Stimulated activated CD8-positive, alpha-beta memory T cell treated with anti-CD3 and anti-CD28 coated beads, Interleukin-4, amount 100 ng/mL, for 48 hours (primary cell): ENCODE measurements around the gene LRPPRC.
"Not testable (repeated sequence)": the region's sequence is repeated elsewhere in the genome, so short reads cannot be mapped to it uniquely, and the experiment has no call there.

Experiments used
- DNase-seq: peaks from one replicate; pipeline ENCODE4 v3.0.0-alpha.2; 2020

LRPPRC gene

DNA sequence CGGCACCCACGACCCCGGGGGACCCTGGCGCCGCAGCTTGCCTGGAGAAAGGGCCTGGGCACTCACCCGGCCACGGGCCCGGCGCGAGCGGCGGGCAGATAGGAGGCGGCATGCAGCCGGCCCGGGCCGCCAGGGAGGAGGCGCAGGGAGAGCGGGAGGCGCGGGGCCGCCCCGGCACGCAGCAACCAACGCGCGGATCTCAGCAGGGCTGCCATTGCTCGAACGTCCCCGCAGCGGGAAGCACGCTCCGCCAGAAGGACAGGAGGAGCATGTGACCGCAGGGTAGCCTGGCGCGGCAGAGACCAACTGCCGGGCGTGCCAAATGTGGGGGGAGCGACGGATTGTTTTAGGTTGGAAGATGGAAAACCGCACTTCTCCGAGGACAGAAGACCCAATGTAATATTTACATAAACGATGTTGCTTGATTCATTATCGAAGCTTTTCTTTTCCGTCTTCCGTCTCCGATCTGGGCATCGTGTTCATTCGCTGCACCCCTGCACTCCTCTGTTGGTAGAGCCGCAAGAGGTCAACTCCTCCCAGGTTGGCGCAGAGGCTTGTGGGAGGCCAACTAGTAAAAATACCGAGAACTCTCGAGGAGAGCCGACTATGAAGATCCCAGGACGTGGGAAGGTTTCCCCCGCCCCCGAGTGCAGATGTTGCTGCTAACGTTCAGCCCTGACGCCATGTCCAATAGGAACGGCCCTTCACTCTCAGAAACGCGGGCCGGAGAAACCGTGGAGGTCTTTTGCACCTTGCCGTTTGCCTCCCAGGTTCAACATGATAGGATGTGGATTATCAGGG lies at the start of gene LRPPRC:
Gene LRPPRC, minus strand, starts transcription at position 257 of the 801 bp plus-strand sequence. Its CDS starts 42 bp downstream, at position 215.
- DNase-seq: peak; percentile 90

DNA sequence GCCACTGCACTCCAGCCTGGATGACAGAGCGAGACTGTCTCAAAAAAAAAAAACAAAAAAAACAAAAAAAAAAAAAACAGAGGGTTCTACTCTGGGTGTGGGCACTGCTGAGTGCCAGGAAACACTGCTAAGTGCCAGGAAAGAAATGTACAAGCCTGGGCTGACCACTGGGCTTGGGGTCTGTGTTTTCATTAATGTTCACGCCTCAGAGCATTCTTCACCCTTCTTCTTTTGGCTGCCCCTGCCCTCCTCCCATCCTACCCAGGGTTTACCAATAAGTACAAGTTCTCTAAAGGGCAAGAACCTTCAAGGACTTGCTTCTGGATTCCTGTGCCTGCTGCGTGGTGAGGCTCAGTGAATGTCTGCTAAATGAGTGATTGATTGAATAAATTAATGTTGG lies 49.3 kb upstream of the LRPPRC start:
- no peak for DNase-seq

DNA sequence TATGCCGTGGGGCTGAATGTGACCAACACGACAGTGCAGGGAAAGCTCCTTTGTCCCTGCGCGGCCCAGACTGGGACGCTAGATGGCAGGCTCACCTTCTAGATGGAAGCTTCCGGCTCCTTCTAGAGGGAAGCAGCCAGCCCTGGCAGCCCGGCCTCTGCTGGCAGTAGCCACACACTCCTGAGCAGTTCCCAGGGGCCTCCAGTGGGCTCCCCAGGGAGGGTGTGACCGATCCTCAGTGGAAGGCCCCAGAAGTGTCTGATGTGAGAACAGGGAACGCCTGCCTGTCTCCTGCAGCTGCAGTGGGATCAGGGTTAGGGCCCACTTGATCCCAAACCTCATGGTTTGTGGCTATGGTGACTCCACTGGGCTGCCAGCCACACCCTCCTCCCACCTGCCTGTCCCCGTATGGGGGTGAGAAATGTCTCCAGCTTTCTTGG lies 48.5 kb upstream of the LRPPRC start:
- DNase-seq: peak; percentile 89

DNA sequence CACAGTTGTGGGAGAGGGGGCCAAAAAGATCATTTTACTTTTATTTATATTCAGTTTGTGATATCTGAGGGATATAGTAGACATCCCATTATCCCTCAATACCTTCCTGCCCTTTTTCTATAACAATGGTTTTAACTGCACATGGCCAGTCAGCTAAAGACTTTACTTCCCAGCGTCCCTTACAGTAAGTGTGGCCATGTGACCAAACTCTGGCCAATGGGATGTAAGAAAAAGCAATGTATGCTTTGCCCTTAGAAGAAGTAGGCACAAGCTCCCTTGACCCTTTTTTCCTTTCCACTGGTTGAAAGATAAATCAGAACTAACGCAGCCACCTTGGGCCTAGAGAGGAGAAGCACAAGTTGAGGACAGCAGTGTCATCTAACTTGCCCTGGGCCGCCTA lies 44.6 kb upstream of the LRPPRC start:
- no peak for DNase-seq

DNA sequence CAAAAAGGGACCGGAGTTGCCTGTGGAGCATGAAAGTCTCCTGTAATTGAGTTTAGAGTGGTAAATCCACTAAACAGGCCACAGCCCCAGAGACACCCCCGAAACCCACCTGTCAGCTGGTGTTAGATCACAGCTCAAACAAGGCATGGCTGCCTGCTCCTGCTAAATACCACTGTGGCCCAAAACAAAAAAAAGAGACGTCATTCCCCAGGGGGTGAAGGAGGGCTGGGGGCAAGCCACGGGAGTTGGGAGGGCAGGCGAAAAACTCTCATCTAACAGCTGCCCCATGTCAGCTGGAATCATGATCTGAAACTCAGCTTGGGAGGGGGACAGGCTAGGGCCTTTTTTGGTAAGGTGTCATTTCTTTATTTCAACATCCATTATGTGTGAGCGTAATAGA lies 42.5 kb upstream of the LRPPRC start:
- DNase-seq: no peak

DNA sequence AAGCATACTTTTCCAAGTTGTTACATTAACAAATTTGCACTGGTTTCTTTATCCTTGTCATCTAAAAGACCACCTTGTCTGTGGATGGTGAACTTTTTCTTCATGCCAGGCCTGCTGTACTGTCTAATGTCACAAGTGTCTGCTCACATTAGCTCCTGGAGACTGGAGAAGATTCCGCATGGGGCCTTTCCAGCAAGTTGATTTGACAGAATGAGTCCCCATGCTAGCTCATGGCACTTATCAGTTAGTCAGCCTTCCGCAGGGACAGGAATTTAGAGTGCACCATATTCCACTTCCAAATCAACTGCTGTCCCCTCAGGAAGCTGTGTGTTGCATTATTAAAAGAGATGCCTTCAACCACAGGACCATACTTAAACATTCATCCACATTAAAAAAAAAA lies 41.4 kb upstream of the LRPPRC start:
- no peak for DNase-seq

DNA sequence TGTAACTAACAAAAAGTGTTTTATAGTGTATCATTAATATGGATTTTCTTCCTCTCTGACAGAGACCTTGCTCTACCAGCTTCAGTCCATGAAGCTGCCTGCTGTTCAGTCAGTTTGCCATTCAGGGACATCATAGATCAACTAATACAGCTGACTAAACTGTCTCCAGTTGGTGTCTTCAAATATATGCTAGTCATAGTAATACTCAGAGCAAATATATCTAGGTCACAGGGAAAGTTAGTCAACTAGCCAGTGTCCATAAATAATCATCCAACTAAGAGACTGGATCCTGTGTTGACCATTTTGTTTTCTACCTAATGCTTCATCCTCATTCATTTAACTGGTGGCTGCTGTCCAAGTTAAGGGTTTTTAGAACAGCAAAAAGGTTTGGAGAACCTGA lies 38.2 kb upstream of the LRPPRC start:
- no peak for DNase-seq

DNA sequence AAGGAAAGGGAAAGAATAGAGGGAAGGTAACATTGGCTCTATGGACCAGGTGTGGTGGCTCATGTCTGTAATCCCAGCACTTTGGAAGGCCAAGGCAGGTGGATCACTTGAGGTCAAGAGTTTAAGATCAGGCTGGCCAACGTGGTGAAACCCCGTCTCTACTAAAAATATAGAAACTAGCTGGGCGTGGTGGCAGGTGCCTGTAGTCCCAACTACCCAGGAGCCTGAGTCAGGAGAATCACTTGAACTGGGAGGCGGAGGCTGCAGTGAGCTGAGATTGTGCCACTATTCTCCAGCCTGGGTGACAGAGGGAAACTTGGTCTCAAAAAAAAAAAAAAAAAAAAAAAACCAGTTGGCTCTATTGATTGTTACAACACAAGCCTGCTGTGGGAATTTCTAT lies 31.3 kb upstream of the LRPPRC start:
- DNase-seq: not testable (repeated sequence)

DNA sequence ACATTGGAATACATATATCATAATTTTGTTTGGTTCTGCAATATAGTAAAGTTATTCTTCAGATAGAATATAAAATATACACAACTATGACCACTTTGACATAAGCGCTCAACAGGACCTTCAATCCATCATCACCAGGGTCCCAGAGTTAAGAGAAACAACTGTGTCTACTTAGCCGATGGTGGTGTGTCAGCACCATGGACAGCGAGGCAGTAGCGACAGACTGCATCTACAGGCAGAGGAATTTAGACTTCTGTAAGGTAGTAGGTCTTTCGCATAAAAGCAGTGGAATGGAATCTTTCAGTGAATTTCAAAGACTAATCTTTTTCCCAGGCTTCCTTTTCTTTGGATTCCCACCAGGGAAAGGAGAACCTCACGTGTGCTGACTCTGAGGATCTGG lies 20.5 kb upstream of the LRPPRC start:
- DNase-seq: peak; percentile 63

DNA sequence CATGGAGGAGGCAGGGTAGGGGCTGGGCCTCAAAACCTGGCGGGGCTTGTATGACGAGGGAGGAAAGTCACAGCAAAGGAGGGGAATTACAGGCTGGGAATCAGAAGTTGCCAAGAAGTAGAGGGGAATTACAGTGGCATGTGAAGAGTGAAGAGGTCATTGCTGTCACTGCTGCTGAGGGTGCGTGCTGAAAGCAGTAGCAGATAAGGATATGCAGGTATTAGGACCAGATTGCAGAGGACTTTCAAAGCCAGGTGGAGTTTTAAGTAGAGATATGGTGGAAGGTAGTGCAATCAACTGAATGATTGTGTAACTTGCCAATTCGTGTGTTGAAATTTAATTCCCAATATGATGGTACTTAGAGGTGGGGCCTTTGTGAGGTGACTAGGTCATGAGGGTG lies 19.4 kb upstream of the LRPPRC start:
- no peak for DNase-seq

DNA sequence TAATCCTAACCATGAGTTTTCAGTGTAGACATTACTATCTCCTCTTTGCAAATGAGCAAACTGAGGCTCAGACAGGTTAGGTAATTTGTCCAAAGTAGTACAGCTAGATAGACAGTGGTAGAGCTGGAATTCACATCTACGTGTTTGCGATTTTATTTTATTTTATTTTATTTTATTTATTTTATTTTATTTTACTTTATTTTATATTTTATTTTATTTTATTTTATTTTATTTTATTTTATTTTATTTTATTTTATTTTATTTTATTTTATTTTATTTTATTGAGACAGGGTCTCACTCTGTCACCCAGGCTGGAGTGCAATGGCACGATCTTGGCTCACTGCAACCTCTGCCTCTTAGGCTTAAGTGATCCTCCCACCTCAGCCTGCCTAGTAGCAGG lies 17.4 kb upstream of the LRPPRC start:
- not testable (repeated sequence) for DNase-seq

DNA sequence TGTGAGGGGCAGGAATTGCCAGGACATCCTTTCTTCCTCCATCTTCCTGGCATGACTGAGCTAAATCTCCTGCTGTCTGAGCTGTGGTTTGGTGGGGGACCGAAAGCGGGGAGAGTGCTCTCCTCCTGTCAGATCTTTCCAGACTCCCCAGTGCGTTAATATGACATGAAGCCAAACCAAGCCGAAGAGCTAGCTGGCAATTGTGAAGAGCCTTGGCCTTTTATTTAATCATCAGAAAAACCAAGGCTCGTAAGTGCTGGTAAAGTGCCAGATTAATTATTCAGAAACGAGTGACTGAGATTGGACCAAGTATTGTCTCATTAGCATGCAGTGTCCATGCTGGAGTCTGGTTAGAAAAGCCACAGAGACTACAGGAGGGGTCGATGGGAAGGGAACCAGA lies 14.5 kb upstream of the LRPPRC start:
- no peak for DNase-seq

DNA sequence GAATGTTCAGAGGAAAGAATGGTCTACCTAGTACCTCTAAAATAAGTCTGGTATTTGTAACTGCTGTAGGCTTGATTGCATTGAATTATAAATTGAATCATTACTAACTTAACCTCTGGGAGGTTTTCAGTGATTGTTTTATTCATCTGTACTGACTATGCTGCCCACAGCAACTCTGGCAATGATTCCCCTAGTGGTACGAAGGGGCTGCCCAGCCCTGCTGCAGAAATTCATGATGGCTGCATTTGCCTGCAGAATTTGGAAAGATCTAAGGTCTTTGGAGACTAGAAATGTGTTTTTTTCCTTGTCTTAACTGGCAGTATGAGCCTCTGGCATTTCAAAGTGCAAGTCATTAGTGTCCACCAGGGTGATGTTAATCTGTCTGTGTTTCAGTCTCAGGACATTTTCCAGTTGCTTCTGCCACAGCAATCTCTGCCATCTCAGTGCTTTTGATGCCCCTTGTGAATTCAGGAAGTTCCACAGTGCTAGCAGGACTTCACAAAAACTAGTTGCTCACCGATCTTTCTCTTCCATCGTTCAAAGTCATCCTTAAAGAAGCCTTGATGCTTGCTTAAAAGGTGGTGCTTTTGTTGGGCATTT lies 13.4 kb upstream of the LRPPRC start:
- no peak for DNase-seq

DNA sequence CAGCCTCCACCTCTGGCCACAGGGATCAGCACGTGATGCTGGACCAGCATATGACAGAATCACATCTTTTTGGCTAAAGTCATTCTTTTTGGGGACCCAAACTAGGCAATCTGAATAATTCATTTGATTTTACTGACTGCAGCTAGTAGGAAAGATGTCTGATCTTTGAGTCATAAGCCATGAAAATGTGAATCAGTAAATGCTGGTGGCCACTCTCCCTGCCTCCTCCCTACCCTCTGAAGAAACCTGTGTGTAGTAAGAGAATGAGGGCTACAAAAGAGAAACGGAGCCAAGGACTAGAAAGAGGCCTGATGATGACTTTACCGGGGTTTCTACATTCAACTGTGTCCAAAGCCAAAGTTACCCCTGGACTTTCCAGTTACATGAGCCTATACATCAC lies 10.1 kb upstream of the LRPPRC start:
- no peak for DNase-seq

DNA sequence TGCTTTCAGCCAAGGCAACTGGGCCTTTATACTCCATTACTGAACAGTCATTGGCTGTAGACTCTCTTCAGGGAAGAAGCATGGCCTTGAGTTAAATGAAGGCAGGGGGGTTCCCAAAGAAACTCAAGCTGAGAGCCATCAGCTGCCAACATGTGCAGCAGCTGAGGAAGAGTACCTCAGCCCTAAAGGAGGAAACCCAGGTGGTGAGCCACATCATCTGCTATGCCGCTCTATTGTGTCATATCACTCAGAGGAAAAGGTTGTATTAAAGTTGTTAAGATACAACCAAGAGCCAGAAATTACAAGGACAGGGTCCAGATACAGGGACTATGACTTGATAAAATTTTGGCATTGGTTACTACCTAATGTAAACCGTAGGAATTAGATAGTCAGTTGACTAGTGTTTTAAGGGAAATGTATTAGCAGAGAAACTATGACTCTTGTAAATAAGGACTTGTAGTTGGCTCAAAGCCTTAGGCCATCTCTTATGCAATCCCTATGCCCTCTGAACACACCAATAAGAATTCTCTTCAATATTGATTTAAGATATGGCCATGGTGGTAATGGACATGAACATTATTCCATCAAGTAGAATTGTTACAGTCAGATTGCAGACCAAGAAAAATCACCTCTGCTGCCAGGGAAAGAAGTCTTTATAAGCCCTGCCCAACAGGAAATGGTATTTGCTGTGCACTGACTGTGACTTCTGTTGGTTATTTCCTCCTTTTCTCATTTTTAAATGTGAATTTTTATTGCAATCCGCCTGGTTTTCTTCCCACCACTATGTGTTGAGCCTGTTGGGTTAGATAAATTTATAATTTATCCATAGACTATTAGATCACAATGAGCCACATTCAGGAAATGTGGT lies 9.2 kb upstream of the LRPPRC start:
- DNase-seq: no peak

DNA sequence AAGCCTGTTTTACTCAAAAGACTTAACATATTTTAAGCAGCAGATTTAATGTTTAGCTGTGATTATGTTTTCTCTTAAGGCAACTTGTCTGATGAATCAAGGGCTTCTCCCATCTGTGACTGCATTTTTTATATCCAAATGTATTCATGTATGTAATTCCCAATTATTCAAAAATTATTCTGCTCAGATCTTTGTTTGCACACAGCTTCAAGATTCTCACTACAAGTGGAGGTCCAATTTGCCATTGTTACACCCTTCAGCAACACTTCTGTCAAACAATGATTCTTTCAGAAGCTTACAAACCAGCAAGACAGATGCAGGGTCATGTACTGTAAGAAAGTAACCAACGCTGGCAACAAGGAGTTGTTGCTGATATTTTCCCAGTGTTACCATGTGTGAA lies 5.9 kb upstream of the LRPPRC start:
- no peak for DNase-seq

DNA sequence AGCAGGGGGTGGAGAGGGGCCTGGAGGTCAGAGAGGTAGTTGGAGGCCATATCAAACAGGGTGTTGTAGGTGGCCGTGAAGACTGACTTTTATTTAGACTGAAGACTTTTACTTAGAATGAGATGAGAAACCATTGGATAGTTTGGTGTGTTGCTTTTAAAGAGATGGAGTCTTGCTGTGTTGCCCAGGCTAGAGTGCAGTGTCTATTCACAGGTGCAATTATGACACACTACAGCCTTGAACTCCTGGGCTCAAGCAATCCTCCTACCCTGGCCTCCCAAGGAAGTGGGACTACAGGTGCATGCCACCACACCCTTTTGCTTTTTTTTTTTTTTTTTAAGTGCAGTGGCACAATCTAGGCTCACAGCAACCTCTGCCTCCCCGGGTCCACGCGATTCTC lies 2.5 kb upstream of the LRPPRC start:
- no peak for DNase-seq

DNA sequence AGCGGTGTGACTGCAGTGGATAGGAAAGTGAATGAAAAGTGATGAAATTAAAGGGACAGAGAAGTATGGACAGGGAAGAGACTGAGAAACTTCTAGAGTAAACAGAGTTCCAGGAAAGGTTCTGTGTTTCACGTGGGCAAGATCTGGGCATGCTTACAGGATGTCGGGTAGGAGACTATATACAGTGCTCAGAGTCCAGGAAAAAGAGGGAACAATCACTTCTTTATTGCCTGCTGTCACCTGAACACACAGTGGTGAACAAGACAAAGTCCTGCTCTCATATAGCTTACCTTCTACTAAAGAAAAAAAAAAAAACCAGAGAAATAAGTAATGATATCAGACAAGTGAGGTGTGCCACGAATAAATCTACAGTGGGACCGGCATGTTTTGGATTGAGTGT lies 2.4 kb downstream of the LRPPRC start:
- no peak for DNase-seq

DNA sequence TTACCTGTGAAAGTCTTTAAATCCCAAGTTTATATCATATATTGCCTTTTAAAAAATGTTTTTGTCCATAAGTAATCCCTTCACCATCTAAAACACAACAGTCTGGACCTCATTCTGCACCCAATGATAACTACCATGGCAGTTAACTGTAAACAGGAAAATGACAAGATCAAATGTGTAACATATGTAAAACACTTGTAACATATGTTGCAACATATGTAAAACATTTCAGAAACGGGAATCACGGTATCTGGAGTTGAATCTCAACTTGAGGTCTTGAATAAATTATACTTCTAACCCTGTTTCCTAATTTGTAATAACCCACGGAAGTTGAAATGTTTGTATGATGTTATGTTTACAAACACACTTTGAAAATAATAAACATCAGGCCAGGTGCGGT lies 6.2 kb downstream of the LRPPRC start:
- no peak for DNase-seq

DNA sequence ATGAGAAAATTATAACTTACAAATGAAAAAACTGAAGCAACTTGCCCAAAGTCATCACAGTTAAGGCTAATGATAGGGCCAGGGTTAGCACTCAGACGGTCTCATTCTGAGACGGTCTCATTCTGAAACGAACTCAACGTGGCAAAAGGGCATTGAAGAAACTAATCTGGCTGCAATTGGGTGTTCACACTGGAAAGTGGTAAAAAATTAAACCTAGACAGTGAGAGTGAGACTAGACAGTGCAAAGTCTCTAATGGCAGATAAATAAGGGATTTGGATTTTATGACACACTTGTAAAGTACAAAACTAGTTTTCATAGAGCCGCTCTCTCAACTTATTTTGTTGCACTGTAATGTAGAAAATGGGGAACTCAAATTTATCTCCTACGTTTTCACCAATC lies 9.2 kb downstream of the LRPPRC start:
- DNase-seq: no peak

DNA sequence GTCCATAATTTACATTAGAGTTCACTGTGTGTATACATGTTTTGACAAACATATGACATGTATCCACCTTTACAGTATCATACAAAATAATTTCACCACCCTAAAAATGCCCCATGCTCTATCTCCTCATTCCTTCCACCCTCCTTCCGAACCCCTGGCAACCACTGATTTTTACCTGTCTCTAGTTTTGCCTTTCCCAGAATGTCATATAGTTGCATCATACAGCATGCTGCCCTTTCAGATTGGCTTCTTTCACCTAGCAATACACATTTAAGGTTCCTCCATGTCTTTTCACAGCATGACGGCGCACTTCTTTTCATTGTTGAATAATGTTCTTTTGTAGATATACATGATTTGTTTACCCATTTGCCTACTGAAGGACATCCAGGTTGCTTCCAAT lies 10.4 kb downstream of the LRPPRC start:
- no peak for DNase-seq

DNA sequence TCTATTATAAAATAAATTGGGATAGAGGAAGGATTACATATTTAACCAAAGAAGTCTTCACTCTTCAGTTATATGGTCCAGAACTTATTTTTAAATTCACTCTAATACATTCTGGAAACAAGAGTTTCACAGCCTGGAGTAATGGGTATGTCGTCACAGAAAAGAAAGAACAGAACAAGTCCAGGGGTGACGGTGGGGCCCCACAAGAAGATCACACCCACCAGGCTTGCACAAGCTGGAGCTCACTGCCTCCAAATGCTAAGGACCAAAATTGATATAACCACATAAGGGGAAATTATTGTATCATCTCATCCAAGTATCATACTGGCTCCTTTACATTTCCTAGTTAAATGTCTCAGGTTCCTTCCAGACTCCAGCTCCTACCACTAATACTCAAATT lies 11.3 kb downstream of the LRPPRC start:
- DNase-seq: no peak

DNA sequence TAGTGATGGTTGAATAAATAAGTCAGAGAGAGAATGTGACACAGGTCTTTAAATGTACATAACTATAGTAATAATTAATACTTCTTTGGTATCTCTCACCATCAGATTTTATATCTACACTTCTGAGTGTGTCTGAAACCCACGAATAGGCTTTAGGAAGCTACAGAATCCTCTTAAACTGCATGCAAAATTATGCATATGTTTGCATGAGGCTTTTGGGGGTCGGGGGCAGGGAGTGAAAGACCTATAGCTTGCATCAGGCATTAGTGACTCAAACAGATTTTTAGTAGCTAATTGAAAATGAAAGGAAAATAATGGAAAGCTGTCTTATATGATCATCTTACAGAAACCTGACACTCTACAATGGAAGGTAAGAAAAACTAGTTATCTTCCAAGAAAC lies 14.9 kb downstream of the LRPPRC start:
- DNase-seq: no peak
